Body of pancreas (tissue), 4 donors: ENCODE data around the gene C2orf69.

Experiments used
- CTCF ChIP-seq, 7 experiments: fragments of 450-650 bp in 4 of 7; fragments of 200-600 bp in 3 of 7; sonication (generic) in 3 of 7; IDR thresholded peaks; one replicate each; pipeline ENCODE4 v1.5.1; 2016 to 2019; ENCODE audit warnings: antibody characterized with exemption in 7 of 7
- POLR2A ChIP-seq, 3 donors: fragments of 450-650 bp; IDR thresholded peaks; one replicate each; pipeline ENCODE4 v1.6.1; 2016; ENCODE audit warnings: antibody characterized with exemption in 3 of 3, mild to moderate bottlenecking in 2 of 3

- TF ChIP-seq CTCF (IDR thresholded peaks at IDR 0.05) (no peak), POLR2A (IDR thresholded peaks at IDR 0.05) (no peak)
Measured at GRCh38 chr2:199933466-199933865, 22.4 kb downstream of the C2orf69 start.
